BE2C (cell line): Measurements from ENCODE around the gene LYZL1.

Experiments
- DNase-seq: peaks from one replicate; pipeline ENCODE4 v3.0.0-alpha.2; 2020
- H3K27me3 ChIP-seq: fragments of 250-450 bp; sonication (Bioruptor Pico); 2 replicates; pipeline ENCODE4 v1.5.1; 2020; ENCODE audit warnings: mild to moderate bottlenecking
- H3K36me3 ChIP-seq: fragments of 250-450 bp; sonication (Bioruptor Pico); 2 replicates; pipeline ENCODE4 v1.5.1; 2020; ENCODE audit warnings: mild to moderate bottlenecking
- H3K4me1 ChIP-seq: fragments of 250-450 bp; sonication (Bioruptor Pico); 2 replicates; pipeline ENCODE4 v1.5.1; 2020
- H3K4me3 ChIP-seq: 2 replicates; pipeline ENCODE4 v1.5.1; 2011; ENCODE audit warnings: low read depth, low read length
- H3K9me3 ChIP-seq: fragments of 250-450 bp; sonication (Bioruptor Pico); 2 replicates; pipeline ENCODE4 v1.5.1; 2020
- CTCF ChIP-seq: IDR thresholded peaks from 2 replicates; pipeline ENCODE4 v1.5.1; 2012; ENCODE audit warnings: mild to moderate bottlenecking, low read depth, low read length

The LYZL1 gene

GRCh38 chr10:29321656-29322055, 32.8 kb downstream of the LYZL1 start:
- Histone ChIP-seq H3K4me1 (no peaks in the 10 kb centered on the region; the same call in 1 of the 2 replicates), H3K4me3 (no peak overlapping the region), H3K9me3 (no peaks in the 10 kb centered on the region), H3K27me3 (no peaks in the 10 kb centered on the region), H3K36me3 (no peaks in the 10 kb centered on the region)
- no peak for TF ChIP-seq CTCF
- no peak for DNase-seq

GRCh38 chr10:29322918-29323317, 34.0 kb downstream of the LYZL1 start:
- TF ChIP-seq CTCF = no peak
- DNase-seq = no peak

GRCh38 chr10:29323367-29323766, 34.5 kb downstream of the LYZL1 start:
- Histone ChIP-seq H3K27me3 (no peaks in the 10 kb centered on the region), H3K4me3 (no peak overlapping the region), H3K36me3 (no peaks in the 10 kb centered on the region), H3K4me1 (no peaks in the 10 kb centered on the region; the same call in 1 of the 2 replicates), H3K9me3 (no peaks in the 10 kb centered on the region)
- TF ChIP-seq CTCF = no peak
- DNase-seq = no peak

More at GRCh38 chr10:29322918-29323317, 34.0 kb downstream of the LYZL1 start:
- Histone ChIP-seq H3K36me3 (no peaks in the 10 kb centered on the region), H3K4me1 (no peaks in the 10 kb centered on the region; the same call in 1 of the 2 replicates), H3K9me3 (no peaks in the 10 kb centered on the region), H3K4me3 (no peak overlapping the region), H3K27me3 (no peaks in the 10 kb centered on the region)

- TF ChIP-seq CTCF = no peak
- Histone ChIP-seq H3K9me3 (no peaks in the 10 kb centered on the region), H3K4me3 (no peak overlapping the region), H3K4me1 (no peaks in the 10 kb centered on the region; the same call in 1 of the 2 replicates), H3K27me3 (no peaks in the 10 kb centered on the region), H3K36me3 (no peaks in the 10 kb centered on the region)
- DNase-seq = no peak
Measured at GRCh38 chr10:29324220-29324841, 35.5 kb downstream of the LYZL1 start.

GRCh38 chr10:29326299-29326698, 37.4 kb downstream of the LYZL1 start:
- no peak for TF ChIP-seq CTCF
- H3K36me3 ChIP-seq = no peaks in the 10 kb centered on the region
- DNase-seq = no peak

GRCh38 chr10:29326886-29327745, 38.2 kb downstream of the LYZL1 start:
- Histone ChIP-seq H3K36me3 (no peaks in the 10 kb centered on the region), H3K27me3 (no peaks in the 10 kb centered on the region), H3K9me3 (no peaks in the 10 kb centered on the region), H3K4me3 (no peak overlapping the region), H3K4me1 (no peaks in the 10 kb centered on the region; the same call in 1 of the 2 replicates)
- TF ChIP-seq CTCF = no peak
- DNase-seq = no peak

More at GRCh38 chr10:29326299-29326698, 37.4 kb downstream of the LYZL1 start:
- H3K9me3 ChIP-seq = no peaks in the 10 kb centered on the region
- H3K27me3 ChIP-seq = no peaks in the 10 kb centered on the region
- H3K4me3 ChIP-seq = no peak overlapping the region
- H3K4me1 ChIP-seq = no peaks in the 10 kb centered on the region; the same call in 1 of the 2 replicates
